HG03139 (cell line): Measurements from ENCODE around the gene DENND1A.
"Not testable (repeated sequence)": the region's sequence is repeated elsewhere in the genome, so short reads cannot be mapped to it uniquely, and the experiment has no call there.

Source experiments
- ATAC-seq: cut with Tn5 transposase; IDR thresholded peaks from one replicate; pipeline ENCODE4 v1.9.1; 2021; ENCODE audit not compliant: unreplicated experiment

The DENND1A gene

DNA sequence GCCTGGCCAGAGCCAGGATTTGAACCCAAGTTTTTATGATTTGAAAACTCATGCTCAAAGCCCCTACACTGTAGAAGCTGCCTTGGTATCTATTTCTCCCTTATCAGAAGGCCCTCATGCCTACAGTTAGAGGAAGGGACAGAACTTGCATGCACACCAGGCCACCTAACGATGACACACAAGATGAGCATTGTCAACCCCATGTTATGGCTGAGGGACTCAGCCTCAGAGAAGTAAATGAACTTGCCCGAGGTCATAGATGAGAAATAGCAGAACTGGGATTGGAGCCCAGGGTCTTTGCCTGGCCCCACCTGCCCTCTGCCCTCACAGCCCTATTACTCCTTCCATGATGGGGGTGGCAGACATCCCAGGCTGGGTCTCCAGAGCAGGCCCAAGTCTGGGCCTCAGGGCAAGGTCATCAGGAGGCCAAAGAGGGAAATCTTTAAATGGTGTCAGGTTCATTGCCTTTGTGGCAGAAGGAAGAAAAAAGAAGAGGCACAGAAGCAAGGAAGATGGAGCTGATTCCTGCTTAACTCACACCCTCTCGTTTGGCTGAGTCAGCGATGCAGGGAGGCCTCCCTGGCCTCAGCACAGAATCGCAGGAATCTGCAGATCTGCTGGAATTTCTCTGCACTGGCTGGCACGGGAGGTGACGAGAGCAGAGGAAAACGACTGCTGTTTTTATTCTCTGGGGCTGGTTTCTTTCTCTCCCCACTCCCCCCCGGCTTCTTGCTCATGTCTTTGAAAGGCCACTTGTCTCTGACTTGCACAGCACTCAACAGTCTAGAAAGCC, 594.5 kb downstream of the DENND1A start:
- ATAC-seq, result no peak

DNA sequence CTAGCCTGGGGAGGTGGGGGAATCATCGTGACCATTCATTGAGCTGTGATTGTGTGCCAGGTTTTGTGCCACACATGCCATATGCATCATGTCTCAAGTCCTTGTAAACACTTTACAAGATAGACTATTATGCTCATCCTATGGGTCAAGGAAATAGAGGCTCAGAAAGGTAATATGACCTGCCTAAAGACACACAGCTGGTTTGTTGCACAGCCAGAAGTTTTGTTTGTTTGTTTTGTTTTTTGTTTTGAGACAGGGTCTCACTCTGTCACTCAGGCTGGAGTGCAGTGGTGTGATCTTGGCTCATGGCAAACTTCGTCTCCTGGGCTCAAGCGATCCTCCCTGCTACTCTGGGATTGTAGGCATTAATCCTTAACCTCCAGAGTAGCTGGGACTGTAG, 595.3 kb downstream of the DENND1A start:
- no peak for ATAC-seq

DNA sequence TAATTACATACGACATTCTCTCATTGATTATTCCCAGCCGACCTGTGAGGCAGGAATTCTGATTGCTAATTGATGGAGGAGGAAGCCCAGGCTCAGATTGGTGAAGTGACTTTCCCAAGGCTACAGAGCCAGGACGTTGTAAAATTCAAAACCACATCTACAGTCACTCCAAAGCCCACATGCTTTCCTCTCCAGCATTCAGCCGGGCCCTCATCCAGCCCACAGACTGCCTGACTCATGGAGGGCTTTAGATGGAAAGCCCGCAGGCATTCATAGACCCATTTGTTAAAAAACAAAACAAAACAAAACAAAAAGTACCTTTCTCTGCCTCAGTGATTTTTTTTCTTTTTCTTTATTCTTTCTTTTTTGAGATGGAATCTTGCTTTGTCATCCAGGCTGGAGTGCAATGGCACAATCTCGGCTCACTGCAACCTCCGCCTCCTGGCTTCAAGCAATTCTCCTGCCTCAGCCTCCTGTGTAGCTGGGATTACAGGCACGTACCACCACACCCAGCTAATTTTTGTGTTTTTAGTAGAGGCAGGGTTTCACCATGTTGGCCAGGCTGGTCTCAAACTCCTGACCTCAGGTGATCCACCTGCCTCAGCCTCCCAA, 596.8 kb downstream of the DENND1A start:
- ATAC-seq, result not testable (repeated sequence)

DNA sequence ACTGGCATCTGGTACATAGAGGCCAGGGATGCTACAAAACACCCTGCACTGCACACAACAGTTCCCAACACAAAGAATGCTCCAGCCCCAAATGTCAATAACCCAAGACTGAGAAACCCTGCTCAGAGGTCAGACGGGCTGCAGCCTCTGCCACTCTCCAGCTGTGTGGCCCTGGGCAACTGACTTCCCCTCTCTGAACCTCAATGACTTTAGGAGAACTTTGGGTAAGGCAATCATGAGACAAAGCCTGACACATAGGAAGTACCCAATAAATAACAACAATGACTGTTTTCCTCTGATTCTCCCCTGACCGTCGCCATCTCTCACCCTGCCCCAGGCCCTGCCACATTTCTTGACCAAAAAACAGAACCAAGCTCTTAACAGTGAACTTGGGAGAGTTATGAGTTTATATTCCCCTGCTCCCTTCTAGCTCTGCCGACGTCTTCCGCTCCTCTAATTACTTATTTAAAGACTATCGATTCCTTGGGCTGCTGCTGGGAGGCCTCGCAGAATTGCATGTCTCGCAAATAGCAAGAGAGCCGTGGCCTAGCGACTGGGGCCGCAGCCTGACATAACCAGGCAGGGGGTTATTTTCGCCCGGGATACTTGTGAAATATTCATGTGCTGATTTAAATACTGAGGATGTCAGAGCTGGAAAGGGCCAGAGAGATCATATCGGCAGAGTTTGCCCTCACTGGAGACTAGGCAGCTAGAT, 598.4 kb downstream of the DENND1A start:
- no peak for ATAC-seq
